HG03175 (cell line): ENCODE measurements around the gene STMP1.
A peak's percentile ranks its signal among the peaks of the same experiment; 100 is the strongest.
"Not testable (repeated sequence)": the region's sequence is repeated elsewhere in the genome, so short reads cannot be mapped to it uniquely, and the experiment has no call there.

Experiments
- ATAC-seq: cut with Tn5 transposase; IDR thresholded peaks from one replicate; pipeline ENCODE4 v1.9.1; 2021; ENCODE audit warnings: mild to moderate bottlenecking, moderate library complexity; ENCODE audit not compliant: unreplicated experiment

Gene STMP1

DNA sequence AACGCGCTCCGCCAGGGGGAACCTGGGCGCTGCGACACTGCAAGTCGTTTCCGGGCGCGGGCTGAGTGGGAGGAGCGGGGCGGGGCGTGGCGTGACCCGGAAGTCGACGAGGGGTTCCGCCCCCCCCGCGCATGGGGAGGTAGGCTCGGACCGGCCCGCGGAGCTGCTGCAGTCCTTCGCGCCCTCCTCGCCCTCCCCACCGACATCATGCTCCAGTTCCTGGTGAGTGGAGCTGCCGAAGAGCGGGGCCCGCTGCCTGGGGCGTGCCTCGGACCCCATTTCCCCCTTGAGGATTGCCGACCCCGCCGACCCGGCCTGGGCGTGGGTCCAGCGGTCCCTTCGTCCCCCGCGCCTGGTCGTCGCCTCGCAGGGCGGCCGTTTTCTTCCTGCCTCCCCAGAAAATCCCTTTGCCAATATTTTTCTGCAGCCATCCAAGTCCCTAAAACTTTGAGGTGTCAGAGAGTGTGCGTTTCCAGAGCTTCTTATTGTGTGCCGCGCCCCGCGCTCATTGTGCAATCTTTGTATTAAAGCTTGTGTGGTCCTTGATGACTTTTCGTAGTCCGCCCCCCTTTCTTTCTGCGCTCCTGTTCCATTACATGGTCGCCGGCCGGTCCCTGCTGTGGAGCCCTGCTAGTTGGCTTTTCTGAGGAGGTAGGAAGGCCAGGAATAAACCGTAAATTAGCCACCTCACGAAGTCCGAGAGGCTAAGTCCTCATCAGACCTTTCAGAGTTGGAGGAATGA is at the start of gene STMP1:
Gene STMP1, plus strand, starts transcription at position 142 of the 742 bp plus-strand sequence.
- ATAC-seq = peak; percentile 95

DNA sequence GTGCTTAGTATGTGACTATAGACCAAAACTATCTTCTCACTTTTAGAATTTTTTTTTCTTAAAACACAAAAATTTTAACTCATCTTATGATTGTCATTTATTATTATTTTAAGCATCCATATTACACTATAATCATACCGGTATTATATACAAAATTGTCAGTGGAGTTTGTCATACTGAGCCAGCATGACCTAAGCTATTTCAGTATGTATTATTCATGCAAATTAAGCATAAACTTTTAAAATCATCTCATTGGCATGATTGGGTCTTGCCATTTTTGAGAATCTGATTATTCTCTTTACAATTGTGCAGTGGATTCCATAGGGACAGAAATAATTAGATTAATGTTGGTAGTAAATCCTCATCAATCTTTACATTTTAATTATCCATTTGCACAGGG is 46.2 kb upstream of the STMP1 start:
- no peak for ATAC-seq

DNA sequence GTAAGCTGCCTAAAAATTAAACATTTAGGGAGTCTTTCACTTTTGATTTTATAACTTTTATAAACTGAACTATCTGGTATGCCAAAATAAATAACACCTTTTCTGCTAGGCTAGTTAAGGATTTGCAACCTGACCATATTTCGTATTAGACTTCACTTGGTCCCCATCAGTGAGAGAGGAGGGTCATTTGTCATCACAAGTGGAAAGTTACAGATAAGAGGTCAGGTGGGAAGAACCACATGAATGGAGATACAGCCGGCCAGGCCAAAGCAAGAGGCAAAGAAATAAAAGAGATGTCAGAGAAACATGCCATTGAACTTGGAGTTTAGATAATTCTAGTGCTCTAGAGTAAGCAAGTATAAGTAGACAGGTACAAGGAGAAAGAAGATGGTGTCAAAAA is 44.5 kb upstream of the STMP1 start:
- ATAC-seq = no peak

DNA sequence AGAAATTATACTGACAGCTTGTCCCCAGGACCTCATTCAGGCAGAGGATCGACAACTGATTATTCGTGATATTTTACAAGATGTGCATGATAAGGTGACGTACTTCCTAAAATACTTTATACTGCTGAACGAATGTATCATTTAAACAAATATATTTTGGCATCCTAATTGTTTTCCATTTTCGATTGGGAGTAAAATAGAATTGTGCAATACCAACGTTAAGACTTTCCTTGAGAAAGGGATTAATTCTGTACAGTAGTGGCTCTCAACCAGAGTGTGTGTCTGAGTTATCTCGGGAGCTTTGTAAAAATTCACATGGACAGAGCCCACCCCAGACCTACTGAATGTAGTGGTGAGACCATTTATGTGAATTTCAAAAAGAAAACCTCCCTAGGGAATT is 43.8 kb upstream of the STMP1 start:
- ATAC-seq = no peak

DNA sequence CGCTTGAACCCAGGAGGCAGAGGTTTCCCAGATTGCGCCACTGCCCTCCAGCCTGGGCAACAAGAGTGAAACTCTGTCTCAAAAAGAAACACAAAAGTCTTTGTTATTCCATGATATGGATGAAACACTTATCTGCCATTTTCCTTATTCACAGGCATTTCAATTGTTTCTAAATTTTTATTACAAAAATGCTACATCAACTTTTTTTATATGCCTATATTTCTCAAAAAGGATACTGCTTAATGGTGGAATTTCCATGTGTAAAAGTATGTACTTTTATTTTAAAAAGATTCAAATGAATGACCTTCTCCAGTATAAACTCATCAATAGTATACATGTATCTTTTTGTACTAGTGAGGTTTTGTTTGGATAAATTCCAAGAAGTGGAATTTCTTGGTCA is 41.9 kb upstream of the STMP1 start:
- no peak for ATAC-seq

DNA sequence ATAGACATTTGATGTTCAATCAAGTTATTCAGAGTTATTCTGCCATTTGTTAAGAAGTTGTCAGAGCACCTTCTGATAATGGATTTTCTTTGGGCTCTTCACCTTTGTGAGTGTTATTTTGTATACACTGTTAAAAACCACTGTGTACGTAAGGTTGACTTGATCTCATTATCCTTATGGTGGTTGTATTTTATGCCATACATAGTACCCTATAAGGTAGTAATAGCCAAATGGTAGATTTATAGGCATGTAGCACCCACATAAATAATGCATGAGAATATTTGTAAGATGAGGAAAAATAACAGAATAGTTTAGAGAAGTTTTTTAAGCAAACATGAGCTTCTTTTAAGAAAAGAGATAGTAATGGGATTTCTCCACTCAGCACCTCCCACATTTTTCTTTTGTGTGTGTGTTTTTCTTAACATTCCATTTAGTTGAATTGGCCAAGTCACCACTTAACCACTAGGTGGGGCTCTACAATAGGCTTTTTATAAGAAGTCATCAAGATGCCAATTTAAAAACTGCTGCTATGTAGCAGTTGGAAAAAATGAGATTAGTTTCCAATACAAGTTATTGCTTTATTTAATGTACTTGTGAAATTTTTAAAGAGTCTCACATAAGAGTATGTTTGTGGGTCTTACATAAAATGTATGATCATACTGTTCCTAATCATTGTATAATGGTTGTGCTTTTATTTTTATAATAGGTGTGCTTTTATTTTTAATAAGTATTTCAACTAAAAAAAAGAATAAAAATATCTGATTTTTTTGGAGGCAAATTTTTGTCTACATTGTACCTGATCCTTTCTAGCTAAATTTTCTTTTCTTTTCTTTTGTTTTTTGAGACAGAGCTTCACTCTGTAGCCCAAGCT is 41.1 kb upstream of the STMP1 start:
- no peak for ATAC-seq

DNA sequence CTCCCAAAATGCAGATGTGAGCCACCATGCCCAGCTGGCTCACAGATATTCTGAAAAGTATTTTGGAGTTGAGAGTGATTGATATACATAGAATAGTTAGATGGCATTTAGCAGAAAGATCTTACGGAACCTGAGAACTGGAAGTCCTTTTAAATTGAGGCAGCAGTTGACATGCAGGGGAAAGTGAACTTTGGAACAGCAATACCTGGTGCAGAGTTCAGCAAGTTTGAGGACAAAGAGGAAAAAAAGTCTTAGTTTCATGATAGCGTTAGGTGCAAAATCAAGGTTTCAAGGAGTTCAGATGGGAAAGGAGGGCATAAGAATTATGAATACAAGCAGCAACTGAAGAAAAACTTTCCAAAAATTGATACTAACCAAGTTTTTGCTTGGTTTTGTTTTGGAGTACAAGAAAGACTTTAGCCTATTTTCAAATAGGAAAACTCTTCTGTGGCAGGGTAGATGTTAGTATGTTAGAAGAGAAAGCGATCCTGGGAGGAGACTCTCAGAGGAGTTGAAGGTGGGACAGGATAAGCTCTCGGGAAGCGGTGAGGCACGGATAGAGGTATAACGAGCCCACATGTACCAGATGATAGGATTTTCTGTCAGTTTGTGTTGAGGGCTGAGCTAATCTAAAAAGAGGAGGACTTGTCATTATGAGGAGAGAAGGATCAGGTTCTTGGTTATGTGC is 28.0 kb upstream of the STMP1 start:
- ATAC-seq = no peak

DNA sequence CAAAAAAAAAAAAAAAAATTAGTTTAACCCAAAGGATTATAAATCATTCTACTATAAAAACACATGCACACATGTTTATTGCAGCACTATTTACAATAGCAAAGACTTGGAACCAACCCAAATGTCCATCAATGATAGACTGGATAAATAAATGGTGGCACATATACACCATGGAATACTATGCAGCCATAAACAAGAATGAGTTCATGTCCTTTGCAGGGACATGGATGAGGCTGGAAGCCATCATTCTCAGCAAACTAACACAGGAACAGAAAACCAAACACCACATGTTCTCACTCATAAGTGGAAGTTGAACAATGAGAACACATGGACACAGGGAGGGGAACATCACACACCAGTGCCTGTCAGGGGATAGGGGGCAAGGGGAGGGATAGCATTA is 22.6 kb upstream of the STMP1 start:
- ATAC-seq = not testable (repeated sequence)

DNA sequence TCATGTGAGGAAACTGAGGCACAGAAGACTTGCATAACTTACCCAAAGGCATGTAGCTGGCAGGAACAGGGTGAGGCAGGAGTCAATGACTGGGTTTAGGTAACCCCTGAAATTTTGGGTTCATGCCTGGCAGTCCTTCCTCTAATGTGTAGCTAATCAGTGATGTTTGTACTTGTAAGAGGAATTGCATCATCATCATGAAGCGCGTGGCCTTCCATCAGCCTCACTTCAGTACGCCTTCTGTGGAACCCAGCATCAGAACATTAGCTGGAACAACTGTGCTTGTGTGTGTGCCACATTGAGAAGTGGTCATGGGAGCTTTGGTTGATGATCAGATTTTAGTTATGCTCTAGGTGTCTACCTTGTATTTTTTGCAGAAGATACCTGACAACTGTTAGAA is 18.2 kb upstream of the STMP1 start:
- no peak for ATAC-seq

DNA sequence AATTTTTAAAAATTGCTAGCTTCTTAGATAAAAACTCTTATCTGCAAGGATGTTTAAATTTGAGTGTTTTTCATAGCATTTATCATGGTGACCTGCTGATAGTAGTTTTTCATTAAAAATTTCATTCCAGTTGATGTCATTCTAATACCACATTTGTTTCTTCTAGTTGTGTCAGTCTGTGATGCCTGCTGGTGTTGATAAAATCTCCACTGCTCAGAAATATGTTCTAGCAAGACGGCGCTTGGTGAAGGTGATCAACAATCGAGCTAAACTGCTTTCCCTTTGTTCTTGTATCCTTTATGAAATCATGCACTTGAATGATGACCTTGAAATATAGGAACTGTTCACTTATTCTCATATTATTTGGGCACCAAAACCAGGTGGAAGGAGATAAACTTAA is 17.6 kb upstream of the STMP1 start:
- no peak for ATAC-seq

DNA sequence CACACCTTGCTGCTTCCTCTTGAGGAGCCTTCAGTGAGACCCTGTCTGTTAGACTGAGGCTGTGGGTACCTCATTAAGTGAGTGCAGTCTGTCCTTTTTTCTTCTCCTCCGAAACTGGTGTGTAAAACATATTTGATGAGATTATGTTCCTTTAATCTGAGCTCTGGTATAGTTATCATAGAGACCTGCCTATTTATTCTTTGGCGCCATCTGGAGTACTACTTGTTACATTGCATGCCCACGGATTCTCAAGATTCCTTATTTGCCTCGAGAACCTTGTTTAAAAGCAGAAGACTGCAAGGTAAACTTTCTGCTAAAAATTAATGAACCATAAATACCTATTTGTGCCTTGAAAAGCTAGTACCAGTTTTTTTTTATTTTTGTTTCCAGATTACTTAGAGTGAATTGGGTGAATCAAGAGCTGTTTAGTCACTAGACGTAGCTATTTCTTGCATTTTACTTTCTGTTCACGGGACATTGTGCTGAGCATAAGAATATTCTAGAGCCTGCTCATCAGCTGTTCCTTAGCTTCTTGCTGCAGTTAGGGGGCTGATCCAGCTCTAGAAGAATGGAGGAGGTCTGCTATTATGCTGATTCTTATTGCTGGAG is 16.9 kb upstream of the STMP1 start:
- ATAC-seq = peak; percentile 65

DNA sequence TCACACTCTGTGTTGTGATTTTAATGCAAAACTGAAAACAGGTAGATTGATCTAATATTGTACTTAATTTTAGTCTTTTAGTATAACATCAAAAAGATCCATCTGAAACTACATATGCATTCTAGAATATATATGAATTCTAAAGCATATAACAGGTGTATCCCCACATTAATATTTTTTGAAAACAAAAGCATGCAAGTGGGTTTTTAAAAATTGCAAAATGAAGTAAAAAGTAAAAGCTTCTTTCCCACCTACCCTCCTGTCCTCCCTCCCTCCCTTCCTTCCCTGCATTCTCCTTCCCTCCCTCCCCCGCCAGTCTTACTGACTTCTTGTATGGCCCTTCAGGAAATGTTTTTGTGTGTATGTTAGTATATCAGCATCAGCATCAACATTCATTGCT is 14.6 kb upstream of the STMP1 start:
- no peak for ATAC-seq

DNA sequence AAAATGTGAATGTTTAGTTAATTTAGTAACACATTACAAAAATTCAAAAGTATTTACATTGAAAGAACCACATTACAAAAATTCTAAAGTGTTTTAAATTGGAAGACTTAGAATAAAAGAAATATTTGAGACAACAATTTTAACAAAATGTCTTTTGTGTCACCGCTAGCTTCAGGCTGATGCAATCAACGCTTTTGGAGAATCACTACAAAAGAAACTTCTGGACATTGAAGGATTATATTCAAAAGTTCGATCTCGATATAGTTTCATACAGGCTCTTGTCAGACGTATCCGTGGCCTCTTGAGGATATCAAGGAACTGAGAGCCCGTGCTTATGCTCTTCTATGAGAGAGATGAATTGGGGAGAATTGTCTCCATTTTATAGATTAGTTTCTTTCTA is 14.1 kb upstream of the STMP1 start:
- ATAC-seq = no peak

DNA sequence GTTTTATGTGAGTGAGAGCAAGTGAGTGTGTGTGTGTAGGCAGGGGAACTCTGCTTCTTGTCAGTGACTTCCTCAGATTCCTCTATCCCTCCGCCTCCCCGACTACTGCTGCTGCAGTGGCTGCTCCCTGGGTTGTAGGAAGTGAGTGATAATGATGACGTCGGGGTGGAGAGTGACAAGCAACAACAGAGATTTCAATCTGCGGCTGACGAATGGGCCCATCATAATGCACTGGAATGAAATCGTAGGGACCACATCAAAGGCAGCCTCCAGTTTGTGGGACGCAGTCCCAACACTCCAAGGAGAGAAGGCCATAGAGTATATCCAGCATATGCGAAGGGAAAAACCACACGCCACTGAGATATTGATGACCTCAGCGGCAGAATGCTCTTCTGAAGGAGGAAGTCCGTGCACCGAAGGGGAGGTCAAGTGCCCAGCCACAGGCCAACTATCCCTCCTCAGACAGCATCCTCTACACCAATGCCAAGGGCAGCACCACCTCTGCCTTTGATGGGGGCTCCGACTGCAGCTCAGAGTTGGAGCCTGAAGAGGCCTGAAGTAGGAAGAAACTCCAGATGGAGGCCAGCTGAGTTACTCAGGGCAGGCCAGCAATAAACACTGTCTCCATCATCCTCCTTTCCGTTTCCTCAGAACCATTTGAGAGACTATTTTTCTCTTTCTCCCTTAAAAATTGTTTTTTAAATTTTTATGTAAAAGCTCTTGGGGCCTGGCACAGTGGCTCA is 11.3 kb upstream of the STMP1 start:
- ATAC-seq = no peak

DNA sequence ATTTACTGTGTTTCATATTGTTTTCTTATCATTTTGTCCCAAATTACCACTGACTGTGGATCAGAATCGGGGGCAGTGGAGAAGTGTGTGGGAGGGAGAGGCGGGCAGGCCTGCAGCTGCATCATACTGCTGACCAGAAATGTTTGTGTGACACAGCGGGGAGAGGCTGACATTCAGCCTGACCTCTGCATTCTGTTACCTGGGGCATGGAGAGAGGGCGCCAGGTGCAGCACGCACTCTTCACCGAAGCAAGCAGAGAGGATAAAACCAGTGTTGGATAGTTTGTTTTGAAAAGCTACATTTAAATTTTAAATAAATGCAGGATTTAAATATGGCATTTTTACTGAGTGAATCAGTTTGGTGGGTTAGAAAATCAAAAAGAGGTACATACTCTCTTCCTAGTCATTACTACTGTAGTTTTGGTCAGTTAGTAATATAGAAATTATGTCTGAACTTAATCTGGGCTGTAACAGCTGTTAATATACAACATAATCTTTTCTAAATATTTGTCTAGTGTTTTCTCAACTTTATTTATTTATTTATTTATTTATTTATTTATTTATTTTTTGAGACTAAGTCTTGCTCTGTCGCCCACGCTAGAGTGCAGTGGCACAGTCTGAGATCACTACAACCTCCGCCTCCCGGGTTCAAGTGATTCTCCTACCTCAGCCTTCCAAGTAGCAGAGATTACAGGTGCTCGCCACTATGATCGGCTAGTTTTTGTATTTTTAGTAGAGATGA is 8.8 kb upstream of the STMP1 start:
- no peak for ATAC-seq

DNA sequence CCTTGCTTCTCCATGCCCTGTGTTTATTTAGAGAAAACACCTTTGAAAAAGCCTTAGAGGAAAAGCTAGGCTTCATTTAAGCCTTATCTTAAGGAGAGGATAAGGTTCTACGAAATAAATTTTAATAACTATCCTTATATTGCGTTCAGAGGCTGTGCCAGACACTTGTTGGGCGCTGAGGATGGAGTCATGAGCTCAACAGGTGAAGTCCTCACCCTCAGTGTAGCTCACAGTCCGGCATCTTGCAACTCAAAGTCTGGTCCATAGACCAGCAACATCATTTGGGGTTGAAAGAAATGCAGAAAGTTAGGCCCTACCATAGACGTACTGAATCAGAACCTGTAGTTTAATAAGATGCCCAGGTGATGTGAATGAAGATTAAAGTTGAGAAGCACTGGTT is 3.8 kb upstream of the STMP1 start:
- no peak for ATAC-seq

DNA sequence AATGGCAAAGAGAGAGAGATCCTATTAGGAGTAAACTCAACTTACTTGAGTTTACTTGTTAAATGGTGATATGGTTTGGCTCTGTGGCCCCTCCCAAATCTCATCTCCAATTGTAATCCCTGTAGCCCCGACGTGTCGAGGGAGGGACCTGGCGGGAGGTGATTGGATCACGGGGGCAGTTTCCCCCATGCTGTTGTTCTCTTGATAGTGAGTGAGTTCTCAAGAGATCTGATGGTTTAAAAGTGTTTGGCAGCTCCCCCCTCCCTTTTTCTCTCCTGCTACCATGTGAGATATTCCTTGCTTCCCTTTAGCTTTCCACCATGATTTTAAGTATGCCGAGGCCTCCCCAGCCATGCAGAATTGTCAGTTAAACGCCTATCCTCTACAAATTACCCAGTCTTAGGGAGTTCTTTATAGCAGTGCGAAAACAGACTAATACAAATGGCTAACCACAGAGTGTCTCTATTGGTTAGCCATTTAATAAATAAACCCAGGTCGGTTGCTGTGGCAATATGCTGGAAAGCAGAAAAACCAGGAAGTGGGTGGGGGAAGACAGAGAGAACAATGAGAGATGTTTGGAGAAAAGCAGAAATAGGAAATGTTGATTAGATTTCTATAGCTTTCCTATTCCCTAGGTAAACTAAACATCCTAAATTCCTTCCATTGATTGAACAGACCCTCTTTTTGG is 3.0 kb upstream of the STMP1 start:
- ATAC-seq = no peak

DNA sequence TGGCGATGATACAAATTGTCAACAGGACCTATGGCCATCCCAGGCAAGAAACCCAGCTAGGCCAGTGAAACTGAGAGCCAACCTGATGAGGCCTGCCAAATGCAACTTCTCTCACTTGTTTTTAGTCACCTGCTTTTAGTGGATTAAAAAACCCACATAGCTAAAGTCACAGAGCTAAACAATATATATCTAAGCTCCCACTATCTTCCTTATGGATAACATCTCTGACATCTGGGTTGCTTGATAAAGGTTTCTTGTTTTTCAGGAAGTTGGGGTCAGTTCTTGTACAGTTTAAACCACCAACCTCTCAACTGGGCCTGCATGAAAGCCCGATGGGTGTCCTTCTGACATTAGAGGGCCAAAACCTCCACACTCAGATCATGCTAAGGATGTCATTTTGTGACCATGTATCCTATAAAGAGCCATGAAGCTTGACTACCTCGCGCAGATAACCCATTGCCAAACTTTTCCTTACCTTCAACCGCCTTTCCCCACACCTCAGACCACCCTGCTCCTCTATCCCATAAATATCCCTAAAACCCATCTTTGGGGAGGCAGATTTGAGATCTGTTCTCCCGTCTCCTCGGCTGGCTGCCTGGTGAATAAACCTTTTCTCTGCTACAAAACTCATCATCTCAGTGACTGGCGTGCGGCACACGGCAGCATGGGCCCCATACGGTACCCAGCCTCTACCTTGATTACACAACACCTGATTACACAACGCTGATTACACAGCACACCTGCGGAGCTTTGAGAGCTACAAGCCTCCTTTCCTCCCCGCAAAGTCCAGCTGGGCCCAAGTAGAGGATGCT is 797 bp upstream of the STMP1 start:
- ATAC-seq = no peak

DNA sequence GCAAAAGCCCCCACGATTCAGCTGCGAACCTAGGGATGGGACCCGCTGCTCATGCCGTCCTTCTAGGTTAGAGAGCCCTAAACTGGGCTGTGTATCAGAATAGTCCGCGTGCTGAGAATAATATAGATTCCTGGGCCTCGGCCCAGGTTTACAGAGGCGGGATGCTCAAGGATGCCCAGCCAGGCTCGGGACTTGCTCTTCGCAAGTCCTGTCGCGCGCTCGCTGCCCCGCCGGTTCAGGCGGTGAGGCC is 266 bp upstream of the STMP1 start:
- peak; percentile 9 for ATAC-seq
